HEK293 (cell line): ENCODE data around the gene LYPD5.

Source experiments
- CTCF ChIA-PET: fragments of 350-600 bp; formaldehyde crosslinking; extraction: SDS; loops from one replicate; lab custom pipeline; 2021; ENCODE audit warnings: antibody characterized with exemption; lab: Yijun Ruan, JAX
- POLR2A ChIA-PET: fragments of 300-600 bp; formaldehyde crosslinking; extraction: SDS; loops from one replicate; lab custom pipeline; 2020; ENCODE audit warnings: antibody characterized with exemption, inconsistent platforms; lab: Yijun Ruan, JAX
- H3K27ac ChIP-seq: fragments of 200-500 bp; sonication (Bioruptor generic); 2 replicates; pipeline ENCODE4 v1.5.1; 2014; ENCODE audit warnings: low read depth, low read length, control low read depth, inconsistent platforms; ENCODE audit errors: extremely low read depth
- H3K36me3 ChIP-seq, 2 experiments: fragments of 200-500 bp in 1 of 2; sonication (Bioruptor generic) in 1 of 2; 1 replicate in 1 of 2; 2 replicates in 1 of 2; pipeline ENCODE4 v1.5.1; 2014 to 2017; ENCODE audit warnings: inconsistent platforms in 2 of 2, low read length in 2 of 2; ENCODE audit not compliant: control insufficient read depth in 2 of 2, insufficient read depth in 1 of 2
- H3K4me1 ChIP-seq: fragments of 200-500 bp; sonication (Bioruptor generic); 2 replicates; pipeline ENCODE4 v1.5.1; 2014; ENCODE audit warnings: mild to moderate bottlenecking, low read length, inconsistent platforms; ENCODE audit not compliant: control insufficient read depth, insufficient read depth
- H3K4me3 ChIP-seq: 2 replicates; pipeline ENCODE4 v1.5.1; 2011; ENCODE audit warnings: low read depth, mild to moderate bottlenecking, control low read depth, low read length, moderate library complexity
- H3K9me3 ChIP-seq: fragments of 200-500 bp; sonication (Bioruptor generic); 2 replicates; pipeline ENCODE4 v1.5.1; 2014; ENCODE audit warnings: low read depth, low read length, inconsistent platforms; ENCODE audit not compliant: control insufficient read depth, insufficient read depth
- EGR2 ChIP-seq: fragments of 450-650 bp; formaldehyde crosslinking; IDR thresholded peaks from 2 replicates; pipeline ENCODE4 v1.5.1; 2016; ENCODE audit warnings: low read depth, missing biosample characterization, missing genetic modification characterization
- KLF1 ChIP-seq: fragments of 450-650 bp; formaldehyde crosslinking; IDR thresholded peaks from 2 replicates; pipeline ENCODE4 v1.5.1; 2016; ENCODE audit warnings: missing biosample characterization, missing genetic modification characterization
- RBAK ChIP-seq: fragments of 450-650 bp; formaldehyde crosslinking; IDR thresholded peaks from 2 replicates; pipeline ENCODE4 v1.5.1; 2016; ENCODE audit warnings: missing biosample characterization, missing genetic modification characterization
- ZBTB48 ChIP-seq: fragments of 450-650 bp; formaldehyde crosslinking; IDR thresholded peaks from 2 replicates; pipeline ENCODE4 v1.5.1; 2016; ENCODE audit warnings: missing biosample characterization, missing genetic modification characterization
- ZFHX2 ChIP-seq: fragments of 450-650 bp; formaldehyde crosslinking; conservative IDR thresholded peaks from 2 replicates; pipeline ENCODE4 v1.5.1; 2016; ENCODE audit warnings: missing biosample characterization, missing genetic modification characterization
- ZNF157 ChIP-seq: fragments of 450-650 bp; formaldehyde crosslinking; IDR thresholded peaks from 2 replicates; pipeline ENCODE4 v1.5.1; 2016; ENCODE audit warnings: missing biosample characterization, missing genetic modification characterization
- ZNF202 ChIP-seq: fragments of 450-650 bp; formaldehyde crosslinking; IDR thresholded peaks from 2 replicates; pipeline ENCODE4 v1.5.1; 2016; ENCODE audit warnings: missing biosample characterization, missing genetic modification characterization, borderline replicate concordance
- ZNF24 ChIP-seq: fragments of 450-650 bp; formaldehyde crosslinking; IDR thresholded peaks from 2 replicates; pipeline ENCODE4 v1.5.1; 2016; ENCODE audit warnings: missing biosample characterization, missing genetic modification characterization
- ZNF311 ChIP-seq: fragments of 450-650 bp; formaldehyde crosslinking; IDR thresholded peaks from 2 replicates; pipeline ENCODE4 v1.5.1; 2017; ENCODE audit warnings: missing biosample characterization, missing genetic modification characterization, borderline replicate concordance
- ZNF426 ChIP-seq: fragments of 450-650 bp; formaldehyde crosslinking; IDR thresholded peaks from 2 replicates; pipeline ENCODE4 v1.5.1; 2017; ENCODE audit warnings: missing biosample characterization, missing genetic modification characterization, mild to moderate bottlenecking, inconsistent platforms, moderate library complexity
- ZNF473 ChIP-seq: fragments of 450-650 bp; formaldehyde crosslinking; IDR thresholded peaks from 2 replicates; pipeline ENCODE4 v1.5.1; 2017; ENCODE audit warnings: missing biosample characterization, missing genetic modification characterization
- ZNF501 ChIP-seq: fragments of 450-650 bp; formaldehyde crosslinking; IDR thresholded peaks from 2 replicates; pipeline ENCODE4 v1.5.1; 2016; ENCODE audit warnings: missing biosample characterization, missing genetic modification characterization
- ZNF510 ChIP-seq: fragments of 450-650 bp; formaldehyde crosslinking; IDR thresholded peaks from 2 replicates; pipeline ENCODE4 v1.5.1; 2018; ENCODE audit warnings: mild to moderate bottlenecking, missing genetic modification characterization, missing biosample characterization; ENCODE audit not compliant: insufficient replicate concordance
- ZNF558 ChIP-seq: fragments of 450-650 bp; formaldehyde crosslinking; IDR thresholded peaks from 2 replicates; pipeline ENCODE4 v1.5.1; 2016; ENCODE audit warnings: missing biosample characterization, missing genetic modification characterization
- ZNF560 ChIP-seq: fragments of 450-650 bp; formaldehyde crosslinking; IDR thresholded peaks from 2 replicates; pipeline ENCODE4 v1.5.1; 2017; ENCODE audit warnings: missing biosample characterization, missing genetic modification characterization, borderline replicate concordance
- ZNF621 ChIP-seq: fragments of 450-650 bp; formaldehyde crosslinking; IDR thresholded peaks from 2 replicates; pipeline ENCODE4 v1.5.1; 2017; ENCODE audit warnings: missing biosample characterization, missing genetic modification characterization
- ZNF624 ChIP-seq: fragments of 450-650 bp; formaldehyde crosslinking; IDR thresholded peaks from 2 replicates; pipeline ENCODE4 v1.5.1; 2017; ENCODE audit warnings: missing biosample characterization, missing genetic modification characterization
- ZNF658 ChIP-seq: fragments of 450-650 bp; formaldehyde crosslinking; IDR thresholded peaks from 2 replicates; pipeline ENCODE4; 2016; ENCODE audit warnings: missing biosample characterization, missing genetic modification characterization
- ZNF701 ChIP-seq: fragments of 450-650 bp; formaldehyde crosslinking; IDR thresholded peaks from 2 replicates; pipeline ENCODE4 v1.5.1; 2016; ENCODE audit warnings: missing biosample characterization, missing genetic modification characterization
- ZNF792 ChIP-seq: fragments of 450-650 bp; formaldehyde crosslinking; IDR thresholded peaks from 2 replicates; pipeline ENCODE4 v1.5.1; 2016; ENCODE audit warnings: missing biosample characterization, missing genetic modification characterization
- TF ChIP-seq, protein P1 (sequence below): sonication (generic); formaldehyde crosslinking; IDR thresholded peaks from 2 replicates; pipeline ENCODE4 v1.8.1; 2022; ENCODE audit warnings: mild to moderate bottlenecking, moderate library complexity, missing genetic modification reagents
- TF ChIP-seq, protein P2 (sequence below): fragments of 450-650 bp; formaldehyde crosslinking; IDR thresholded peaks from 2 replicates; pipeline ENCODE4 v1.5.0; 2017; ENCODE audit warnings: missing biosample characterization, missing genetic modification characterization, borderline replicate concordance
- TF ChIP-seq, protein P3 (sequence below): fragments of 450-650 bp; formaldehyde crosslinking; IDR thresholded peaks from 2 replicates; pipeline ENCODE4 v1.5.1; 2016; ENCODE audit warnings: missing biosample characterization, missing genetic modification characterization, borderline replicate concordance
- TF ChIP-seq, protein P4 (sequence below): fragments of 450-650 bp; formaldehyde crosslinking; IDR thresholded peaks from 2 replicates; pipeline ENCODE4 v1.5.1; 2016; ENCODE audit warnings: missing biosample characterization, missing genetic modification characterization

Gene LYPD5

DNA sequence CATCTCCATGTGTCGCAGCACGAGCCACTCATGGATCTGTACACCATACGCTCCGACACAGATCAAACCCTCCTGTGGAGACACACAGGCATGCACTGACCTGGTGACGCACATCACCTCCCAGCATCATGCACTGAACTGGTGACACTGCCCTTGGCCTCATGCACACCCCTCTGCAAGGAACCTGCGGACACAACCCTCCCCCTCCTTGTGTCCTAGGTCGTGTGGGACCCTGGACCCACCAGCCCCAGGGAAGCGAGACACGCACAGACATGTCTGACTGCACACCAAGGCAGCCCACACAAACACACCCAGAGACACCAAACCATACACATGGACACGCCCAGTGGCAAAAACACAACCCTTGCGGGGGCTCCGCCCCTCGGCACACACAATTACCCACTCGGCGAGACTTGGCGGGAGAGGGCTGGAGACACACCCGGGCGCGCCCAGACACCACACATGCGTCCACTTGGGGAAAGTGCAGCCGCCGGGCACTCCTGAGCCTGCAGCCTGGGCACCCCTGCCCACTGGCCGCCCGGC lies 19.5 kb downstream of the LYPD5 start (continued):
- TF ChIP-seq ZNF501 (no peak), RBAK (tag by site-specific recombination) (no peak), ZNF473 (tag by site-specific recombination) (no peak), ZNF624 (tag by site-specific recombination) (no peak), KLF1 (tag by site-specific recombination) (peak; percentile 99), ZNF426 (tag by site-specific recombination) (no peak), ZNF202 (tag by site-specific recombination) (no peak)

DNA sequence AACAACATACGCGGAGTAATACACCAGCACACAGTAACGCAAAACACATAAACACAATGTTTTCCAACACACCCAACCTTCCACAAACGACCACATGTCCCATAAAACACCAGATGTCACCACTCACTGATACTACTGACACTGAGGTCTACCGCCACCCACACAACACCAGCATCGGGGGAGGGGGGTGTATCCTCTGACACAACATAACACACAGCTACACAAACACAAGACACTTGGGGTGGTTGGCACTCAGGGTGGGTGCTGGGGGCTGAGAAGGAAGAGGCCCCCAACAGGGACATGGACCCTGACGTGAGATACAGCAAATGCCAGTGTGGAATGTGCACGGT lies 20.0 kb downstream of the LYPD5 start:
- Histone ChIP-seq H3K4me3 (no peak overlapping the region), H3K27ac (no peak overlapping the region), H3K9me3 (no peaks in the 10 kb centered on the region), H3K36me3 (no peaks in the 10 kb centered on the region), H3K4me1 (peaks cover 5% of the 10 kb centered on the region)
- ChIA-PET CTCF (interaction anchor here (9.2 kb wide), 1 partner anchor 16 kb away, joined by 173 read pairs; no protein-coding TSS in a partner anchor), POLR2A (no interaction called here)
- TF ChIP-seq ZNF157 = peak; percentile 2; the same call in 1 of the 2 replicates
- TF ChIP-seq, protein P1, sequence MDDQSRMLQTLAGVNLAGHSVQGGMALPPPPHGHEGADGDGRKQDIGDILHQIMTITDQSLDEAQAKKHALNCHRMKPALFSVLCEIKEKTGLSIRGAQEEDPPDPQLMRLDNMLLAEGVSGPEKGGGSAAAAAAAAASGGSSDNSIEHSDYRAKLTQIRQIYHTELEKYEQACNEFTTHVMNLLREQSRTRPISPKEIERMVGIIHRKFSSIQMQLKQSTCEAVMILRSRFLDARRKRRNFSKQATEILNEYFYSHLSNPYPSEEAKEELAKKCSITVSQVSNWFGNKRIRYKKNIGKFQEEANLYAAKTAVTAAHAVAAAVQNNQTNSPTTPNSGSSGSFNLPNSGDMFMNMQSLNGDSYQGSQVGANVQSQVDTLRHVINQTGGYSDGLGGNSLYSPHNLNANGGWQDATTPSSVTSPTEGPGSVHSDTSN (CRISPR knock-in tag) = no peak
- TF ChIP-seq, protein P2, sequence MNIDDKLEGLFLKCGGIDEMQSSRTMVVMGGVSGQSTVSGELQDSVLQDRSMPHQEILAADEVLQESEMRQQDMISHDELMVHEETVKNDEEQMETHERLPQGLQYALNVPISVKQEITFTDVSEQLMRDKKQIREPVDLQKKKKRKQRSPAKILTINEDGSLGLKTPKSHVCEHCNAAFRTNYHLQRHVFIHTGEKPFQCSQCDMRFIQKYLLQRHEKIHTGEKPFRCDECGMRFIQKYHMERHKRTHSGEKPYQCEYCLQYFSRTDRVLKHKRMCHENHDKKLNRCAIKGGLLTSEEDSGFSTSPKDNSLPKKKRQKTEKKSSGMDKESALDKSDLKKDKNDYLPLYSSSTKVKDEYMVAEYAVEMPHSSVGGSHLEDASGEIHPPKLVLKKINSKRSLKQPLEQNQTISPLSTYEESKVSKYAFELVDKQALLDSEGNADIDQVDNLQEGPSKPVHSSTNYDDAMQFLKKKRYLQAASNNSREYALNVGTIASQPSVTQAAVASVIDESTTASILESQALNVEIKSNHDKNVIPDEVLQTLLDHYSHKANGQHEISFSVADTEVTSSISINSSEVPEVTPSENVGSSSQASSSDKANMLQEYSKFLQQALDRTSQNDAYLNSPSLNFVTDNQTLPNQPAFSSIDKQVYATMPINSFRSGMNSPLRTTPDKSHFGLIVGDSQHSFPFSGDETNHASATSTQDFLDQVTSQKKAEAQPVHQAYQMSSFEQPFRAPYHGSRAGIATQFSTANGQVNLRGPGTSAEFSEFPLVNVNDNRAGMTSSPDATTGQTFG = peak; percentile 68; the same call in 1 of the 2 replicates
- TF ChIP-seq EGR2 (tag by site-specific recombination) = peak; percentile 64; the same call in 1 of the 2 replicates
- 0 out of 2 replicates have a peak, but pooled peaks have one; percentile 22 for TF ChIP-seq ZNF621 (tag by site-specific recombination)
- no peak for TF ChIP-seq ZNF558 (tag by site-specific recombination)
- TF ChIP-seq ZNF560 = no peak
- no peak for TF ChIP-seq ZBTB48 (tag by site-specific recombination)
- TF ChIP-seq, protein P3, sequence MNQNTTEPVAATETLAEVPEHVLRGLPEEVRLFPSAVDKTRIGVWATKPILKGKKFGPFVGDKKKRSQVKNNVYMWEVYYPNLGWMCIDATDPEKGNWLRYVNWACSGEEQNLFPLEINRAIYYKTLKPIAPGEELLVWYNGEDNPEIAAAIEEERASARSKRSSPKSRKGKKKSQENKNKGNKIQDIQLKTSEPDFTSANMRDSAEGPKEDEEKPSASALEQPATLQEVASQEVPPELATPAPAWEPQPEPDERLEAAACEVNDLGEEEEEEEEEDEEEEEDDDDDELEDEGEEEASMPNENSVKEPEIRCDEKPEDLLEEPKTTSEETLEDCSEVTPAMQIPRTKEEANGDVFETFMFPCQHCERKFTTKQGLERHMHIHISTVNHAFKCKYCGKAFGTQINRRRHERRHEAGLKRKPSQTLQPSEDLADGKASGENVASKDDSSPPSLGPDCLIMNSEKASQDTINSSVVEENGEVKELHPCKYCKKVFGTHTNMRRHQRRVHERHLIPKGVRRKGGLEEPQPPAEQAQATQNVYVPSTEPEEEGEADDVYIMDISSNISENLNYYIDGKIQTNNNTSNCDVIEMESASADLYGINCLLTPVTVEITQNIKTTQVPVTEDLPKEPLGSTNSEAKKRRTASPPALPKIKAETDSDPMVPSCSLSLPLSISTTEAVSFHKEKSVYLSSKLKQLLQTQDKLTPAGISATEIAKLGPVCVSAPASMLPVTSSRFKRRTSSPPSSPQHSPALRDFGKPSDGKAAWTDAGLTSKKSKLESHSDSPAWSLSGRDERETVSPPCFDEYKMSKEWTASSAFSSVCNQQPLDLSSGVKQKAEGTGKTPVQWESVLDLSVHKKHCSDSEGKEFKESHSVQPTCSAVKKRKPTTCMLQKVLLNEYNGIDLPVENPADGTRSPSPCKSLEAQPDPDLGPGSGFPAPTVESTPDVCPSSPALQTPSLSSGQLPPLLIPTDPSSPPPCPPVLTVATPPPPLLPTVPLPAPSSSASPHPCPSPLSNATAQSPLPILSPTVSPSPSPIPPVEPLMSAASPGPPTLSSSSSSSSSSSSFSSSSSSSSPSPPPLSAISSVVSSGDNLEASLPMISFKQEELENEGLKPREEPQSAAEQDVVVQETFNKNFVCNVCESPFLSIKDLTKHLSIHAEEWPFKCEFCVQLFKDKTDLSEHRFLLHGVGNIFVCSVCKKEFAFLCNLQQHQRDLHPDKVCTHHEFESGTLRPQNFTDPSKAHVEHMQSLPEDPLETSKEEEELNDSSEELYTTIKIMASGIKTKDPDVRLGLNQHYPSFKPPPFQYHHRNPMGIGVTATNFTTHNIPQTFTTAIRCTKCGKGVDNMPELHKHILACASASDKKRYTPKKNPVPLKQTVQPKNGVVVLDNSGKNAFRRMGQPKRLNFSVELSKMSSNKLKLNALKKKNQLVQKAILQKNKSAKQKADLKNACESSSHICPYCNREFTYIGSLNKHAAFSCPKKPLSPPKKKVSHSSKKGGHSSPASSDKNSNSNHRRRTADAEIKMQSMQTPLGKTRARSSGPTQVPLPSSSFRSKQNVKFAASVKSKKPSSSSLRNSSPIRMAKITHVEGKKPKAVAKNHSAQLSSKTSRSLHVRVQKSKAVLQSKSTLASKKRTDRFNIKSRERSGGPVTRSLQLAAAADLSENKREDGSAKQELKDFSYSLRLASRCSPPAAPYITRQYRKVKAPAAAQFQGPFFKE (tag by site-specific recombination) = no peak
- TF ChIP-seq, protein P4, sequence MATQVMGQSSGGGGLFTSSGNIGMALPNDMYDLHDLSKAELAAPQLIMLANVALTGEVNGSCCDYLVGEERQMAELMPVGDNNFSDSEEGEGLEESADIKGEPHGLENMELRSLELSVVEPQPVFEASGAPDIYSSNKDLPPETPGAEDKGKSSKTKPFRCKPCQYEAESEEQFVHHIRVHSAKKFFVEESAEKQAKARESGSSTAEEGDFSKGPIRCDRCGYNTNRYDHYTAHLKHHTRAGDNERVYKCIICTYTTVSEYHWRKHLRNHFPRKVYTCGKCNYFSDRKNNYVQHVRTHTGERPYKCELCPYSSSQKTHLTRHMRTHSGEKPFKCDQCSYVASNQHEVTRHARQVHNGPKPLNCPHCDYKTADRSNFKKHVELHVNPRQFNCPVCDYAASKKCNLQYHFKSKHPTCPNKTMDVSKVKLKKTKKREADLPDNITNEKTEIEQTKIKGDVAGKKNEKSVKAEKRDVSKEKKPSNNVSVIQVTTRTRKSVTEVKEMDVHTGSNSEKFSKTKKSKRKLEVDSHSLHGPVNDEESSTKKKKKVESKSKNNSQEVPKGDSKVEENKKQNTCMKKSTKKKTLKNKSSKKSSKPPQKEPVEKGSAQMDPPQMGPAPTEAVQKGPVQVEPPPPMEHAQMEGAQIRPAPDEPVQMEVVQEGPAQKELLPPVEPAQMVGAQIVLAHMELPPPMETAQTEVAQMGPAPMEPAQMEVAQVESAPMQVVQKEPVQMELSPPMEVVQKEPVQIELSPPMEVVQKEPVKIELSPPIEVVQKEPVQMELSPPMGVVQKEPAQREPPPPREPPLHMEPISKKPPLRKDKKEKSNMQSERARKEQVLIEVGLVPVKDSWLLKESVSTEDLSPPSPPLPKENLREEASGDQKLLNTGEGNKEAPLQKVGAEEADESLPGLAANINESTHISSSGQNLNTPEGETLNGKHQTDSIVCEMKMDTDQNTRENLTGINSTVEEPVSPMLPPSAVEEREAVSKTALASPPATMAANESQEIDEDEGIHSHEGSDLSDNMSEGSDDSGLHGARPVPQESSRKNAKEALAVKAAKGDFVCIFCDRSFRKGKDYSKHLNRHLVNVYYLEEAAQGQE (tag by site-specific recombination) = no peak
- no peak for TF ChIP-seq ZNF510 (tag by site-specific recombination)
- peak; percentile 72; the same call in 1 of the 2 replicates for TF ChIP-seq ZNF311
- TF ChIP-seq ZNF701 (tag by site-specific recombination) = no peak
- TF ChIP-seq ZNF658 (tag by site-specific recombination) = 0 out of 2 replicates have a peak, but pooled peaks have one; percentile 27
- TF ChIP-seq ZFHX2 (tag by site-specific recombination) = peak; percentile 89
- no peak for TF ChIP-seq ZNF792 (tag by site-specific recombination)
- TF ChIP-seq ZNF24 (tag by site-specific recombination) = no peak
